ENCODE data around the gene TNFRSF18. TPM values are rescaled to one million over a fixed set of nuclear protein-coding genes. Genes with fewer than 3 reads are reported as not detected.
A peak's percentile ranks its signal among the peaks of the same experiment; 100 is the strongest.

The TNFRSF18 gene
- total and polyA plus RNA-seq, 4 donors = 1.0 to 1.3 (median 1.1) TPM; not detected in 1

DNA sequence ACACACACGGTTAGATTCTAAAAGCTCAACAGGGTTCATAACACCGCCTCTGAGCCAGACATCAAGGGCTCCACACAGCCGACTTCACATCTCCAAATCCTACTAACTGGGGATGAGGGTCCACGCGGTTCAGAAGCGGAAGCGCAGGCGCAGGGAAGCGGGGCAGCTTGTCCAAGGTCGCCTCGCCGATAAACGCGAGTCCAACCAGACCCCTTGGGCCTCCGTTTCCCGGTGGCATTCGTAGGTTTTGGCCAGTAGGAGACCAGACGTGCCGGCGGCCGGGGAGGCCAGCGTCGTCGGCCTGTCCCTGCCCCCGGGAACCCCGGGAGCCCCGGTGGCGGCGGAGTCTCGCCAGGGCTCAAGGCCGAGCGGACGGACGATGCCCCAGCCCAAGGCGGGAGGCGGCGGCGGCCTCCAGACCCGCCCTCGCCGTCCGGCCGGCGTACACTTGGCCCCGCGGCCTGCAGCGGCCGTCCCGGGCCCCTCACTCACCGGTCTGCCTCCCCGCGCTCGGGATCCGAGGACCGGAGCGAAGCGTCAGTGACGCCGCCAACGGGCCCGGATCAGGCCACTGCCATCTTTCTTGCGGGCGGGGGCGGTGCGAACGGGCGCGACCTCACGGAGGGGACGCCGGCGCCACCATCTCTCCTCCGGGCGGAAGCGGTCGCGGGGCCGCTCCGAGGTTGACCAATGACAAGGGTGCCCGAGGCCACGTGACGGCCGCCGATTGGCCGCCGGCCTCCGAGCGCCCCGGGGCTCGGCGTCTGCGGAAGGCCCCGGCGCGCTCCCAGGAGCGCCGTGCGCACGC, 25.2 kb upstream of the TNFRSF18 start, which contains the start of gene SDF4:
Gene SDF4, minus strand, starts transcription at position 602 of the 808 bp plus-strand sequence. CDS start 3,229 bp downstream, outside the sequence.
- H3K27ac ChIP-seq (ENCODE audit: low read depth in 1 of 2, low read length in 2 of 2) = peak within 1 kb of the TSS in 1 of 2 donors; percentile 73
- ATAC-seq (ENCODE audit: low FRiP score) = peak; percentile 96
- no peaks in the 10 kb centered on the region for H3K4me1 ChIP-seq (ENCODE audit: control insufficient read depth in 1 of 2, insufficient read depth in 2 of 2, low read length in 2 of 2)
- H3K9me3 ChIP-seq (ENCODE audit: control insufficient read depth, low read length) = no peaks in the 10 kb centered on the region
- H3K27me3 ChIP-seq (ENCODE audit: control insufficient read depth in 1 of 2, insufficient read depth in 2 of 2, low read length in 1 of 2) = no peaks in the 10 kb centered on the region
- intact Hi-C loops (cut with DNase I) = loop anchor here in 1 of 2 donors (5.0 kb wide), 1 partner anchor 114 kb away; the partner anchor contains the start of gene C1orf159
- H3K4me3 ChIP-seq (ENCODE audit: low read length in 2 of 2) = peak within 1 kb of the TSS; percentile 83 to 85
- H3K36me3 ChIP-seq (ENCODE audit: control insufficient read depth in 1 of 2, insufficient read depth in 2 of 2, low read length in 1 of 2) = peaks cover 0 to 6% of the 10 kb centered on the region in 2 donors
- WGBS, 2 donors = 0% methylated on average over 67 to 99 of the region's 99 CpGs
- peak; percentile 98 to 99 for DNase-seq

DNA sequence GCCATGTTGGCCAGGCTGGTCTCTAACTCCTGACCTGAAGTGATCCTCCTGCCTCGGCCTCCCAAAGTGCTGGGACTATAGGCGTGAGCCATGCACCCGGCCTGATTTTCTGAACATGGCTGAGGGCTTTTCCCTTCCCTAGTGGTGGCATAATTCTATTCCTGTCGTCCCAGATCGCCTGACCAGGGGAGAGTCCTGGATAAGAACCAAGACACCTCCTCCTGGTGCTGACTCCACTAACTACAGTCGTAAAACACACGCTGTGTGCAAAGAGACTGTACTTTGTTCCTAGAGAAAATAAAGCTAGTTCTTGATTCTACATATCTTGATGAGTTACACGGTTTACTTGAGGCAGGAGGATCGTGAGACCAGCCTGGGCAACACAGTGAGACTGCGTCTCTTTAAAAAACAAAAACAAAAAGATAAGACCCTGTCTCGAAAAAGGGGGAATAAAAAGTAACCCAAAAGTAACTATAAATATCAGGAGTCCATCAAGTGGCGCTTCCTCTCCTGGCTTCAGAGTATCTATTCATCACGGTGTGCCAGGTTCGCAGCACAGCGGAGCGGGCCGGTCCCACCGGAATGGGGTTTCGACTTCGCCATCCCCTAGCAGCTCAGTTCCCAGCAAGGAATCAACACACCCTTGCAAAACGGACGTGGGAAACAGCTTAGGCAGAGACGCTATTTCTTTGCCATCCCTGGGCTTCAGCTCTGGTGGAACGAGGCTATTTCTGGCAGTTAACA, 24.4 kb upstream of the TNFRSF18 start:
- H3K36me3 ChIP-seq (ENCODE audit: control insufficient read depth in 1 of 2, insufficient read depth in 2 of 2, low read length in 1 of 2) = peaks cover 0 to 6% of the 10 kb centered on the region in 2 donors
- 8% methylated on average over 24 of the region's 24 CpGs for WGBS, 2 donors
- peak overlapping the region; percentile 83 to 85 for H3K4me3 ChIP-seq (ENCODE audit: low read length in 2 of 2)
- H3K27ac ChIP-seq (ENCODE audit: low read depth in 1 of 2, low read length in 2 of 2) = no peak overlapping the region
- intact Hi-C loops (cut with DNase I) = loop anchor here in 1 of 2 donors (5.0 kb wide), 1 partner anchor 114 kb away; the partner anchor contains the start of gene C1orf159
- H3K4me1 ChIP-seq (ENCODE audit: control insufficient read depth in 1 of 2, insufficient read depth in 2 of 2, low read length in 2 of 2) = no peaks in the 10 kb centered on the region
- ATAC-seq (ENCODE audit: low FRiP score) (no peak), DNase-seq (no peak)
- H3K9me3 ChIP-seq (ENCODE audit: control insufficient read depth, low read length) = no peaks in the 10 kb centered on the region
- no peaks in the 10 kb centered on the region for H3K27me3 ChIP-seq (ENCODE audit: control insufficient read depth in 1 of 2, insufficient read depth in 2 of 2, low read length in 1 of 2)

DNA sequence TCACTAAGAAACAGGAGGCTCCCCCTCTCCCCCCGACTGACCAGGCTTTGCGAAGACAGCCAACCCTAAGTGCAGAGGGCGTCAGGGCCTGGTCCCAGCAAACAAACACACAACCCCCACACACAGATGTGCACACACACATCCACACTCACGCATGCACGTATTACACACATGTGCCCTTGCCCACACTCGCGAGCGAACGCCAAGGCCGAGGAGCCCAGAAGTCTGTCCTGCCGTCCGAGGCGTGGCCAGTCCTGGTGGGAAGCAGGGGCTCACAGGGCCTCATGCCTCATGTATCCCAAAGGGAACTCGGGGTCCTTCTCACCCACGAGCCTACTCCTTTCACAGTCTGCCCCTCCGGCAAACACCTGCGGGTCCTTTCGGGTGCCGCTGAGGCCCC, 23.4 kb upstream of the TNFRSF18 start:
- Histone ChIP-seq H3K27me3 (ENCODE audit: control insufficient read depth in 1 of 2, insufficient read depth in 2 of 2, low read length in 1 of 2) (no peaks in the 10 kb centered on the region), H3K36me3 (ENCODE audit: control insufficient read depth in 1 of 2, insufficient read depth in 2 of 2, low read length in 1 of 2) (peaks cover 0 to 6% of the 10 kb centered on the region in 2 donors), H3K27ac (ENCODE audit: low read depth in 1 of 2, low read length in 2 of 2) (no peak overlapping the region), H3K4me3 (ENCODE audit: low read length in 2 of 2) (no peak overlapping the region), H3K9me3 (ENCODE audit: control insufficient read depth, low read length) (no peaks in the 10 kb centered on the region), H3K4me1 (ENCODE audit: control insufficient read depth in 1 of 2, insufficient read depth in 2 of 2, low read length in 2 of 2) (no peaks in the 10 kb centered on the region)
- 89 to 90% methylated on average over 19 of the region's 19 CpGs for WGBS, 2 donors
- no peak for DNase-seq
- intact Hi-C loops (cut with DNase I) = loop anchor here in 1 of 2 donors (5.0 kb wide), 1 partner anchor 112 kb away; the partner anchor contains the start of gene C1orf159
- ATAC-seq (ENCODE audit: low FRiP score) = no peak

DNA sequence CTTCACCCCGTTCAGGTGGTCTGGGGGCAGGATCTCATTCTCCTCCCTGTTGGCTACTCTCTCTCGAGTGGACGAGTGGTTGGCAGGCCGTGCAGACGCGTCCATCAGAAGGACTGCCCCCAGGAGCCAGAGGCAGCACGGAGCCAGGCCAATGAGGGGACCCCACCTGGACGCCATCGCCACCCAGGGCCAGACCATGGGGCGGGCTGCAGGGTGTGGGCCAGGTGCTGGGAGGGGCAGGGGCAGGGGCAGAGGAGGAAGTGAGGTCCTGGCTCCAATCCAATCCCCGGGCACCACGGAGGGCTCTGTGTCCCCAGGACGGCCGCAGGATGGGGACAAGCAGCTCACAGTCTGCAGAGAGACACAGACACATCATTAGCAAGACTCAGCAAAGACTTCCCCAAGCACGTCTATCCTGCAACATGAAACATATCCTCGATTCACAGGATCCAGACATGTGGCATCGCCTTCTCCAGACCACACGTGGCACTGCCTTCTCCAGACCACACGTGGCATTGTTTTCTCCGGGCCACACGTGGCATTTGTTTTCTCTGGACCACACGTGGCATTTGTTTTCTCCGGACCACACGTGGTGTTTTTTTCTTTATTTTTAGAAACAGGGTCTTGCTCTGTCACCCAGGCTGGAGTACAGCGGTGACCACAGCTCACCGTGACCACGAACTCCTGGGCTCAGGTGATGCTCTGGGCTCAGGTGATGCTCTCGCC, 22.4 kb upstream of the TNFRSF18 start:
- DNase-seq = no peak
- WGBS, 2 donors = 85 to 91% methylated on average over 28 of the region's 28 CpGs
- Histone ChIP-seq H3K9me3 (ENCODE audit: control insufficient read depth, low read length) (no peaks in the 10 kb centered on the region), H3K4me3 (ENCODE audit: low read length in 2 of 2) (no peak overlapping the region), H3K36me3 (ENCODE audit: control insufficient read depth in 1 of 2, insufficient read depth in 2 of 2, low read length in 1 of 2) (peaks cover 0 to 6% of the 10 kb centered on the region in 2 donors), H3K27ac (ENCODE audit: low read depth in 1 of 2, low read length in 2 of 2) (no peak overlapping the region), H3K27me3 (ENCODE audit: control insufficient read depth in 1 of 2, insufficient read depth in 2 of 2, low read length in 1 of 2) (no peaks in the 10 kb centered on the region), H3K4me1 (ENCODE audit: control insufficient read depth in 1 of 2, insufficient read depth in 2 of 2, low read length in 2 of 2) (no peaks in the 10 kb centered on the region)
- ATAC-seq (ENCODE audit: low FRiP score) = no peak
- intact Hi-C loops (cut with DNase I) = no loop called here

DNA sequence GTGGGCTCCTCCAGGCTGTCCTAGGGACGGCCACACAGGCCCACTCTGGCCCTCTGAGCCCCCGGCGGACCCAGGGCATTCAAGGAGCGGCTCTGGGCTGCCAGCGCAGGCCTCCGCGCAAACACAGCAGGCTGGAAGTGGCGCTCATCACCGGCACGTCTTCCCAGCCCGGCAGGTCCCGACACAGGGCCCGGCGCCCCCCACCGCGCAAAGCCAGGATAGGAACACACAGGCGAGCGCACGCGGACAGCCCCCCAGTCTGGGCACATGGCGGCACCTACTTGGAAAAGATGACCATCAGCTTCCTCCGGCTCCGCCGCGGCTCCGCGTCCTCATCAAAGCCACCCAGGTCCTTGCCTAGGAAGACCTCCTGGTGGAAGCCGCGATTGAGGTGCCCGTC, 21.8 kb upstream of the TNFRSF18 start:
- ATAC-seq (ENCODE audit: low FRiP score) (no peak), DNase-seq (no peak)
- Histone ChIP-seq H3K27ac (ENCODE audit: low read depth in 1 of 2, low read length in 2 of 2) (no peak overlapping the region), H3K27me3 (ENCODE audit: control insufficient read depth in 1 of 2, insufficient read depth in 2 of 2, low read length in 1 of 2) (no peaks in the 10 kb centered on the region), H3K4me3 (ENCODE audit: low read length in 2 of 2) (no peak overlapping the region), H3K4me1 (ENCODE audit: control insufficient read depth in 1 of 2, insufficient read depth in 2 of 2, low read length in 2 of 2) (no peaks in the 10 kb centered on the region), H3K9me3 (ENCODE audit: control insufficient read depth, low read length) (no peaks in the 10 kb centered on the region), H3K36me3 (ENCODE audit: control insufficient read depth in 1 of 2, insufficient read depth in 2 of 2, low read length in 1 of 2) (peaks cover 0 to 8% of the 10 kb centered on the region in 2 donors)
- intact Hi-C loops (cut with DNase I) = no loop called here
- 94 to 96% methylated on average over 30 of the region's 30 CpGs for WGBS, 2 donors

DNA sequence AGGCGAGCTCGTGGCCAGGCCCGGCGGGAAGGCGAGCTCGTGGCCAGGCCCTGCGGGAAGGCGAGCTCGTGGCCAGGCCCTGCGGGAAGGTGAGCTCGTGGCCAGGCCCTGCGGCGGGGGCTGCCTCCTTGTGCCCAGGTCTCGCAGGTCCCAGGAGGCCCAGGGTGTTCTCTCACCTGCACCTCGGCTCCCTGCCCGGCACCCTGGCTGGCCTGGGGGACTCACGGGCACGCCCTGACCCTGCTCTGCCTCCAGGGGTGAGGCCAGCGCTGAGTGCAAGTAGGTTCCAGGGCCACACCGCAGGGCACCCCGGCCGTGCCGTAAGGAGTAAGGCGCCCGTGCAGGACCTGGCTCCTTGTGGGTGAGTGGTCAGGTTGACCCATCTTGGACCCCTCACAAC, 21.0 kb upstream of the TNFRSF18 start:
- DNase-seq (no peak), ATAC-seq (ENCODE audit: low FRiP score) (no peak)
- 94 to 95% methylated on average over 25 of the region's 25 CpGs for WGBS, 2 donors
- Histone ChIP-seq H3K4me1 (ENCODE audit: control insufficient read depth in 1 of 2, insufficient read depth in 2 of 2, low read length in 2 of 2) (no peaks in the 10 kb centered on the region), H3K27me3 (ENCODE audit: control insufficient read depth in 1 of 2, insufficient read depth in 2 of 2, low read length in 1 of 2) (no peaks in the 10 kb centered on the region), H3K27ac (ENCODE audit: low read depth in 1 of 2, low read length in 2 of 2) (no peak overlapping the region), H3K36me3 (ENCODE audit: control insufficient read depth in 1 of 2, insufficient read depth in 2 of 2, low read length in 1 of 2) (peaks cover 0 to 13% of the 10 kb centered on the region in 2 donors), H3K4me3 (ENCODE audit: low read length in 2 of 2) (no peak overlapping the region), H3K9me3 (ENCODE audit: control insufficient read depth, low read length) (no peaks in the 10 kb centered on the region)
- intact Hi-C loops (cut with DNase I) = no loop called here

DNA sequence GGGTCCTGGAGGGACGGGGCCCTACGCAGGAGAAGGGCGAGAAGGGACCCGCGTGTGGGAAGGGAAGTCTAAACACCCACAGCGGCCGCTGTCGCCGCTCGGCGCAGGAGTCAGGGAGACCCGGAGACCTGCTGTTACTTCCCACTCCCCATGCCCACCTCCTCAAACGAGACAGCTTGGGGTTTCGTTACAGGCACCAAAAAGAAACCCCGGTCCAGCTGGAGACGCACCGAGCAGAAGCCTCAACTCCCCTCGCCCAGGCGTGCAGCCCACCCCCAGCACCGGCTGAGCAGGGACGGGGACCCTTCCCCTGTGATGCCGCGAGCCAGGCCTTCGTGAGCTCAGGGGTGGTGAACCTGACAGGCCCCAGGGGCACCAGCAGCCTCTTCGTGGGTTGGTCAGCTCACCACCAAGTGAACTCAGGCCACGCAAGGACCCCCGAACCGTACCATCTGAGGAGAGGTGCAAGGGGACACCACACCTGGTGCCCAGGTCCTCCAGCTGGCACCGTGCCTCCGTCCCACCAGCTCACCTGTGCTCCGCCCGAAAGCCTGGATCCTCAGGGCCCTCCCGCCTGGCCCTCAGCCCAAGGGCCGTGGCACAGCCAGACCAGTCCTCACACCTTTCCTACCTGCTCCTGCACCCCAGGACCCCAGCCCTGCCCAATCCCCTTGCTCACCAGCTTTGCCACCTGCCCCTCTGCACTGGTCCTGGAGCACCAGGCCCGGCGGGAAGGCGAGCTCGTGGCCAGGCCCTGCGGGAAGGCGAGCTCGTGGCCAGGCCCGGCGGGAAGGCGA, 20.4 kb upstream of the TNFRSF18 start:
- Histone ChIP-seq H3K4me1 (ENCODE audit: control insufficient read depth in 1 of 2, insufficient read depth in 2 of 2, low read length in 2 of 2) (no peaks in the 10 kb centered on the region), H3K9me3 (ENCODE audit: control insufficient read depth, low read length) (no peaks in the 10 kb centered on the region), H3K36me3 (ENCODE audit: control insufficient read depth in 1 of 2, insufficient read depth in 2 of 2, low read length in 1 of 2) (peaks cover 0 to 13% of the 10 kb centered on the region in 2 donors), H3K27me3 (ENCODE audit: control insufficient read depth in 1 of 2, insufficient read depth in 2 of 2, low read length in 1 of 2) (no peaks in the 10 kb centered on the region), H3K4me3 (ENCODE audit: low read length in 2 of 2) (no peak overlapping the region), H3K27ac (ENCODE audit: low read depth in 1 of 2, low read length in 2 of 2) (no peak overlapping the region)
- intact Hi-C loops (cut with DNase I) = no loop called here
- ATAC-seq (ENCODE audit: low FRiP score) (no peak), DNase-seq (no peak)
- 92% methylated on average over 44 of the region's 44 CpGs for WGBS, 2 donors

DNA sequence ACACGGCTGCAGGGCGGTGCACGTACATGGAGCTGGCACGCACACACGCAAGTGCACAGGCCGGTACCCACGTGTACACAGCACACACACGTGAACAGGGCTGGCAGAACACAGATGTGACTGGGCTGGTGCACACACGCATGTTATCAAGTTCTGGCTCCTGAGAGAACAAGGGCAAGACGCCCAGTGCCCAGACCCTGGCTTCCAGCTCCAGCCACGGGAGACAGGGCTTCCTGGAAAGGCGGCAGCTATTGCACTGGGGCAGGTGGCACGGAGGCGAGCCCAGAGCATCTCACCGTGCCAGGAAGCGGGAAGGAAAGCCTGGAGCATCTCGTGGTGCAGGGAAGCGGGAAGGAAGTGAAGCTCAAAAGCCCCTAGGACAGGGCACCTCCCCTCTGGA, 19.5 kb upstream of the TNFRSF18 start:
- Histone ChIP-seq H3K4me3 (ENCODE audit: low read length in 2 of 2) (no peak overlapping the region), H3K27ac (ENCODE audit: low read depth in 1 of 2, low read length in 2 of 2) (no peak overlapping the region), H3K4me1 (ENCODE audit: control insufficient read depth in 1 of 2, insufficient read depth in 2 of 2, low read length in 2 of 2) (no peaks in the 10 kb centered on the region), H3K9me3 (ENCODE audit: control insufficient read depth, low read length) (no peaks in the 10 kb centered on the region), H3K27me3 (ENCODE audit: control insufficient read depth in 1 of 2, insufficient read depth in 2 of 2, low read length in 1 of 2) (no peaks in the 10 kb centered on the region), H3K36me3 (ENCODE audit: control insufficient read depth in 1 of 2, insufficient read depth in 2 of 2, low read length in 1 of 2) (peaks cover 0 to 13% of the 10 kb centered on the region in 2 donors)
- ATAC-seq (ENCODE audit: low FRiP score) (no peak), DNase-seq (no peak)
- intact Hi-C loops (cut with DNase I) = no loop called here
- WGBS, 2 donors = 75 to 77% methylated on average over 18 of the region's 18 CpGs
